HEK293 (cell line): ENCODE measurements around the gene BOD1.

ENCODE experiments used
- INSM2 ChIP-seq: fragments of 450-650 bp; formaldehyde crosslinking; IDR thresholded peaks from 2 replicates; pipeline ENCODE4 v1.5.1; 2016; ENCODE audit warnings: missing biosample characterization, missing genetic modification characterization
- PRDM4 ChIP-seq: fragments of 450-650 bp; formaldehyde crosslinking; IDR thresholded peaks from 2 replicates; pipeline ENCODE4 v1.5.1; 2017; ENCODE audit warnings: missing biosample characterization, missing genetic modification characterization
- REPIN1 ChIP-seq: fragments of 450-650 bp; formaldehyde crosslinking; IDR thresholded peaks from 2 replicates; pipeline ENCODE4 v1.5.1; 2017; ENCODE audit warnings: missing biosample characterization, missing genetic modification characterization, low read depth
- ZNF169 ChIP-seq: fragments of 450-650 bp; formaldehyde crosslinking; IDR thresholded peaks from 2 replicates; pipeline ENCODE4 v1.5.1; 2016; ENCODE audit warnings: missing biosample characterization, missing genetic modification characterization
- ZNF544 ChIP-seq: fragments of 450-650 bp; formaldehyde crosslinking; IDR thresholded peaks from 2 replicates; pipeline ENCODE4 v1.5.0; 2017; ENCODE audit warnings: missing biosample characterization, missing genetic modification characterization

Gene BOD1

DNA sequence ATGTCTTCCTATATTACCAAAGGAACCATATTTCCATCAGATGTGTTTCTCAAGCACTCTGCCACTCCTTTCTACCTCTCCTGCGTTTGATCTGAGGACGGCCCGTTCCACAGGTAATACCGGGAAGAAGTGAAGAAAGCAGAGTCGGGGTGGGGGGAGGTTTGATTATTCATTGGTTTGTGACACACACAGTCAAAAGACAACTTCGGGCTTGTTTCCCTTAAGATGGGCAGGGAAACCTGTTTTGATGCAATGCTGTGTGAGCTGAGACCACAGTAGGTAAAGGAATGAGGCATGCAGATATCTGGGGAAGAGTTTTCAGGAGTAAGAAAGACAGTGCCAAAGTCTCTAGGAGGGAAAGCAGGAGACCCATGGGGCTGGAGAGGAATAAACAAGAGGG is 54.0 kb downstream of the BOD1 start (continued):
- no peak for TF ChIP-seq INSM2 (tag by site-specific recombination)
- no peak for TF ChIP-seq ZNF169 (tag by site-specific recombination)
- TF ChIP-seq ZNF544 (tag by site-specific recombination): no peak
- no peak for TF ChIP-seq PRDM4 (tag by site-specific recombination)
- TF ChIP-seq REPIN1 (tag by site-specific recombination): no peak
